Gastrocnemius medialis (tissue), 4 donors: ENCODE data around the gene RXRA.

ENCODE experiments used
- CTCF ChIP-seq, 5 experiments: fragments of 450-650 bp in 3 of 5; fragments of 200-600 bp in 2 of 5; sonication (generic) in 2 of 5; IDR thresholded peaks in 4 of 5; conservative IDR thresholded peaks in 1 of 5; 1 replicate in 4 of 5; 2 replicates in 1 of 5; pipeline ENCODE4 v1.5.1; 2016 to 2019; ENCODE audit warnings: antibody characterized with exemption in 5 of 5, mild to moderate bottlenecking in 3 of 5, moderate library complexity in 3 of 5
- POLR2A ChIP-seq, 2 donors: fragments of 450-650 bp; IDR thresholded peaks; one replicate each; pipeline ENCODE4 v1.6.1; 2017; ENCODE audit warnings: antibody characterized with exemption in 2 of 2, mild to moderate bottlenecking in 2 of 2, moderate library complexity in 2 of 2

DNA sequence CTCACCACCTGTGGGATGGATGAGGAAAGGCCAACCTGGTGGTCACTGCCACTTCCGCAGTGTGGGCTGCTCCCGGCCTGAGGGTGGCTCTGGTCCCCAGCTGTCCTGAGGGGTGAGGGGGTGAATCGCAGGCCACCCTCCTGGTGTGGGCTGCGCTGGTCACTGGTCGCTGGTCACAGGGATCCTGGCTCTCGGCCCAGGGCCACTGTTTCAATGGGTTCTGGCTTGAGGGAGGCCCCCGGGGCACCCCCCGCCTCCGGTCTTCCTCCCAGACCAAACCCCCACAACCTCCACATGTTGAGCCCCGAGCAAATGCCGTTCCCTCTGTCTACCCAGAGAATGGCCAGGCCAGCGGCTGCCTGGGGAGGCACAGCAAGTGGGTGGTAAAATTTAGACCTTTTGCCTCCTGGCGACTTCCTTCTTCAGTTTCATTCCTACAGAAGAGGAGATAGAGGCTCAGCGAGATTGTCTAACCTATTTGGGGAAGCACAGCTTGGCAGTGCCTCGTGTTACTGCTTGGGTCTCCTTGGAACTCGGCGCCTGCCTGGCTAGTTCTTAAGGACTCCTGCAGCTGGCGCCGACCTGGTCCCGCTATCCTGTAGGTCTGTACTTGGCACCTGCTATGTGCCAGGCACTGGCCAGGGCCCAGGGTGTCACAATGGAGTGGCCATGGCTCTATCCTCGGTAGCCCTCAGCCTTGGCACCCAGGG, 48.2 kb downstream of the RXRA start:
- TF ChIP-seq POLR2A (IDR thresholded peaks at IDR 0.05), result peak in 1 of 2 donors; percentile 41
- TF ChIP-seq CTCF (IDR thresholded peaks at IDR 0.05 in 4 of 5, conservative IDR thresholded peaks at IDR 0.05 in 1 of 5), result no peak
